NCI-H1694 (cell line): Measurements from ENCODE around the gene TSTD1.
"Not testable (repeated sequence)": the region's sequence is repeated elsewhere in the genome, so short reads cannot be mapped to it uniquely, and the experiment has no call there.

Experiments
- DNase-seq: peaks from one replicate; lab custom pipeline; 2025; lab: John Stamatoyannopoulos, UW

TSTD1 gene

GRCh38 chr1:161009602-161010211 lies 29.1 kb downstream of the TSTD1 start:
- no peak for DNase-seq

- DNase-seq, result no peak
These were observed 29.8 kb downstream of the TSTD1 start for GRCh38 chr1:161008869-161009510.

- DNase-seq, result no peak
These were observed 31.4 kb downstream of the TSTD1 start for GRCh38 chr1:161007369-161007768.

GRCh38 chr1:161006563-161006962 lies 32.2 kb downstream of the TSTD1 start:
- no peak for DNase-seq

GRCh38 chr1:161001525-161001924 lies 37.2 kb downstream of the TSTD1 start:
- no peak for DNase-seq

GRCh38 chr1:161000736-161001480 lies 37.9 kb downstream of the TSTD1 start:
- no peak for DNase-seq

GRCh38 chr1:160999376-160999775 lies 39.4 kb downstream of the TSTD1 start:
- no peak for DNase-seq

GRCh38 chr1:160997323-160998038 lies 41.3 kb downstream of the TSTD1 start:
- peak; percentile 26 for DNase-seq

- DNase-seq, result no peak
These were observed 42.6 kb downstream of the TSTD1 start for GRCh38 chr1:160996178-160996577.

GRCh38 chr1:160993544-160994193 lies 45.1 kb downstream of the TSTD1 start:
- DNase-seq, result no peak

GRCh38 chr1:160992036-160992435 lies 46.7 kb downstream of the TSTD1 start:
- not testable (repeated sequence) for DNase-seq
